Astrocyte (in vitro differentiated cells and primary cell): ENCODE results near the gene SUV39H2.

Experiments used
- EZH2 ChIP-seq: IDR thresholded peaks from 2 replicates; pipeline ENCODE4 v1.6.1; 2012; ENCODE audit warnings: mild to moderate bottlenecking, low read length, inconsistent platforms; ENCODE audit not compliant: insufficient read depth
- TF ChIP-seq, protein P1 (sequence below): IDR thresholded peaks from 2 replicates; pipeline ENCODE4 v1.5.1; 2011; ENCODE audit warnings: low read depth, mild to moderate bottlenecking, inconsistent platforms, low read length, moderate library complexity; ENCODE audit not compliant: insufficient read depth

DNA sequence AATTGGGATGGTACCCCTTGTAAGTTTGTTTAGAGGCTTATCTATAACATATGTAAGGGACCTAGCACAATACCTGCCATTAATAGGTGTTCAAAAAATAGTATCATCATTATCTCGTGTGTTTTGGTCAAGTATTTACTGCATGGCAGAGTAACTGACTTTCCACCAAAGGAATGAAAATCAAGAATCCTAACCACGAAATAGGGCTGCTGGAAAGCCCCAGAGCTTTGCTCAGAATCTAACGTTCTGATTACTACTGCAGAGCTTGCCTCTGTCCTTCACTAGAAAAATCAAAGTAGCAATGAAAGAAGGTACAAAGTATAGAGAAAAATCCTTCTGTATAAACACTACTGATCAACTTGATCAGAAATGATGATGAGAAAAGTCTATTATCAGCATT lies 40.3 kb downstream of the SUV39H2 start:
- TF ChIP-seq, protein P1, sequence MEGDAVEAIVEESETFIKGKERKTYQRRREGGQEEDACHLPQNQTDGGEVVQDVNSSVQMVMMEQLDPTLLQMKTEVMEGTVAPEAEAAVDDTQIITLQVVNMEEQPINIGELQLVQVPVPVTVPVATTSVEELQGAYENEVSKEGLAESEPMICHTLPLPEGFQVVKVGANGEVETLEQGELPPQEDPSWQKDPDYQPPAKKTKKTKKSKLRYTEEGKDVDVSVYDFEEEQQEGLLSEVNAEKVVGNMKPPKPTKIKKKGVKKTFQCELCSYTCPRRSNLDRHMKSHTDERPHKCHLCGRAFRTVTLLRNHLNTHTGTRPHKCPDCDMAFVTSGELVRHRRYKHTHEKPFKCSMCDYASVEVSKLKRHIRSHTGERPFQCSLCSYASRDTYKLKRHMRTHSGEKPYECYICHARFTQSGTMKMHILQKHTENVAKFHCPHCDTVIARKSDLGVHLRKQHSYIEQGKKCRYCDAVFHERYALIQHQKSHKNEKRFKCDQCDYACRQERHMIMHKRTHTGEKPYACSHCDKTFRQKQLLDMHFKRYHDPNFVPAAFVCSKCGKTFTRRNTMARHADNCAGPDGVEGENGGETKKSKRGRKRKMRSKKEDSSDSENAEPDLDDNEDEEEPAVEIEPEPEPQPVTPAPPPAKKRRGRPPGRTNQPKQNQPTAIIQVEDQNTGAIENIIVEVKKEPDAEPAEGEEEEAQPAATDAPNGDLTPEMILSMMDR: no peak
- TF ChIP-seq EZH2: no peak
